Activated T-cell treated with anti-CD3 and anti-CD28 coated beads for 4 hours (primary cell): ENCODE measurements around the gene SNX4.
"Not testable (repeated sequence)": the region's sequence is repeated elsewhere in the genome, so short reads cannot be mapped to it uniquely, and the experiment has no call there.

ENCODE experiments used
- DNase-seq: peaks from one replicate; pipeline ENCODE4 v3.0.0-alpha.2; 2020

The SNX4 gene

DNA sequence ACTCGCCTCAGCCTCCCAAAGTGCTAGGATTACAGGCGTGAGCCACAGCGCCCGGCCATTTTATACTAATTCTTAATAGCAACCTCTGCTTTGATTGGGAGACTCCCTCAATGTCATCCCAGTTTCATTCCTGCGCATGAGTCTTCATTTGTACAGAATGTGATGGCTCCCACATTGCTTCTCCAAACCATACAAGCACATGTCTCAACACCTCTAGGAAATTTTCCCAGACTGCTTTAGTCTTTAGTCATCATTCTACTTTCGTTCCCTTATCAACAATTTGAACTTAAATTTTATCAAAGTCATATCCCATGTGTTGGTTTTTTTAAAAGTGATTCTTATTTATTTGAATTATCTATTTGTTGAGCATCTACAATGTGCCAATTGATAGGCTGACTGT lies 58.1 kb downstream of the SNX4 start:
- DNase-seq = no peak

GRCh38 chr3:125460233-125460632 lies 59.8 kb downstream of the SNX4 start:
- no peak for DNase-seq

DNA sequence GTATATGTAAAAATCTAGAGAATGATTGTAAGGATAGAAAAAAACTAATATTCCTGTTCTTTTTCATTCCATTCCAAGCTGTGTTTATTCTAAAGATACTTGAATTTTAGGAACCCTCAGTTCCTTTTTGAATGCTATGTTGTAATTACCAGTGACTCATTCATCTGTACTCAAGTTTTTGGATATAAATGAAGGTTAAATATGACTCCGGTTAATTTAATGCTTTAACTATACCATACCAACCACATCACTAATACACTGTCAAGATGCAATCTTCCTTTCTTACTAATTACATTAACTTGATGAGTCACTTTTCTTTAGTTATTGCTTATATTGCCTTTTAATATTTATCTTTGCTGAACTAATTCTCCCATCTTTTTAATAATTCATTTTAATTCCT lies 76.1 kb downstream of the SNX4 start:
- DNase-seq = no peak

DNA sequence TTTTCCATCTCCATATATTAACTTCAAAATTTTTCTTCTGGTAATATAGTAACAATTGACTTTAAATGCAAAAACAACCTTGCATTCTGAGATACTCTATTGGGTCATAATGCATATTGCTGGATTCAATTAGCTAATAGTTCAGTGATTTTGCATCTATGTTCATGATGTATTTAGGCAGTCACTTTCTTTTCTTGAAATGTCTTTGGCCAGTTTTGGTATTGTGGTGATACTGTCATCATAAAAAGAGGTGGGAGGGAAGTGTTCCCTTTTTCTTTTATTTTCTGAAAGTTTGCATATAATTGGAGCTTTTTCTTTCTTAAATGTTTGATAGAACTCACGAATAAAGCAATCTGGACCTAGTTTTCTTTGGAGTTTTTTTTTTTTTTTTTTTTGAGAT lies 77.5 kb downstream of the SNX4 start:
- no peak for DNase-seq

GRCh38 chr3:125440970-125441369 lies 79.0 kb downstream of the SNX4 start:
- no peak for DNase-seq

DNA sequence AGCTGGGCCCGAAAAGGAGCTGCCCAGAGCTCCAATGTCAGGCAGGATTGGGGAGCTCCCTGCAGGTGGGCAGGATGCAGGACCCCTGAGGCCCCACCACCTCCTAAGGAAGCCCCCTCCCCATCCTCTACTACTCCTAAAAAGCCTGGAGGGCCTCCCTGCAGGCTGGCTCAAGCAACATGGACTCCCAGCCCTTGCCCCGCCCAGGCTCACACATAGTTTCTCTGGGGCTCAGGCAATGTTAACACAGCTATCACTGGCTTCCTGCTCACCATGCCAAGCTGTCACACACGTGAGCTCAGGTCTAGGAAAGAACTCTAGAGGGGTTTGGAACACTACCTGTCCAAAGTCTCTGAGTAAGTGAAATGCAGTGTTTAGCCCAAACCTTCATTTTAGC lies 79.4 kb downstream of the SNX4 start:
- DNase-seq = no peak

- peak; percentile 52 for DNase-seq
These were observed 82.2 kb downstream of the SNX4 start for GRCh38 chr3:125437631-125438435.

DNA sequence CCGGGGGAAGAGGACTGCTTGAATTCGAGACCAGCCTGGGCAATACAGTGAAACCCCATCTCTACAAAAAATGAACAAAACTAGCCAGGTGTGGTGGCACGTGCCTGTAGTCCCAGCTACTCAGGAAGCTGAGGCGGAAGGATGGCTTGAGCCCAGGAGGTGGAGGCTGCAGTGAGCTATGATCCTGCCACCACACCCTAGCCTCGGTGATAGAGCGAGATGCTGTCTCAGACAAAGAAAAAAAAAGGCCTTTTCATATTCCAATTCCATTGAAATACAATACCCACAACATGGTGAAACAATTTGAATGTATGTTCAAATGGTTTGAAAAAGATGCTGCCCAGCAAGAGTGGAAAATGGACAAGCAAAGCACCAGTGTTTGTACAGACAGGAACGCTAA lies 83.1 kb downstream of the SNX4 start:
- no peak for DNase-seq

- no peak for DNase-seq
These were observed 84.8 kb downstream of the SNX4 start for GRCh38 chr3:125435231-125435630.

DNA sequence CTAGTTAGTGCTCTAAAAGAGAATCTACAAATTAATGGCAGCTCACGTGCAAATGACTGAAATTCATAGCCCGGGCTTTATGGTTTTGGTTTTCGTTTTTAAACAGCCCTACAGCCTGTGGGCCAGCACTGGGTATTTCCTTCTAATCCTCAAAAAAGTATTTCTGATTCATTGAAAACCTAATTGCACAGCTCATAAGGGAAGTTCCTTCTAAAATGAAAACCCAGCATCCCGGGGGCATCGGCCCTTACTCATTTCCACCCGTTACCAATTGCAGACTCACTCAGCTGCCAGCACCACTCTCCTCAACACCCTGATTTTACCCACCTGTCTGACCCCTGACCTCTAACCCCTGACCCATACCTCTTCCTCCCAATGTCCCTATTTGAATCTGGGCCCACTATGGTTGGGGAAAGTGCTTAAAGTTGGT lies 85.4 kb downstream of the SNX4 start:
- no peak for DNase-seq

GRCh38 chr3:125433611-125434041 lies 86.4 kb downstream of the SNX4 start:
- no peak for DNase-seq

DNA sequence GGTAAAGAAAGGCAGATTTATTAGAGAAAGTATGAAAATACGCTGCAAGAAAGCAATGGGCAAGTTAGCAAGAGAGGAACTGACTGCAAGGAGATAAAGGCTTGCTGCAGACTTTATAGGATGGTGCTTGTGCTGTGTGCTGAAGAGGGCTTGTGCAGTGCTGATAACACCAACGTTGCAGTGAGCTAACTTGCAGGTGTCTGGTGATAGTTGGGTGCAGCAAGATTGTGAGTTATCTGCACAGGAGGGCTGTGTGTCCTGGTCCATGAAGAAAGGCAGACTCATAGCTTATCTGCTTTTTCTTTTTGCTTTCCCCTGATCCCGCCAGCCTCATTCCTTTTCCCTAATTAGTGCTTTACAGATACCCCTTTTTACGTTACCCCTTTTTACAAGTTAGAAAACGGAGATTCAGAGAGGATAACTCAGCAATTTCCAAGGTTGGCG lies 86.9 kb downstream of the SNX4 start:
- no peak for DNase-seq

DNA sequence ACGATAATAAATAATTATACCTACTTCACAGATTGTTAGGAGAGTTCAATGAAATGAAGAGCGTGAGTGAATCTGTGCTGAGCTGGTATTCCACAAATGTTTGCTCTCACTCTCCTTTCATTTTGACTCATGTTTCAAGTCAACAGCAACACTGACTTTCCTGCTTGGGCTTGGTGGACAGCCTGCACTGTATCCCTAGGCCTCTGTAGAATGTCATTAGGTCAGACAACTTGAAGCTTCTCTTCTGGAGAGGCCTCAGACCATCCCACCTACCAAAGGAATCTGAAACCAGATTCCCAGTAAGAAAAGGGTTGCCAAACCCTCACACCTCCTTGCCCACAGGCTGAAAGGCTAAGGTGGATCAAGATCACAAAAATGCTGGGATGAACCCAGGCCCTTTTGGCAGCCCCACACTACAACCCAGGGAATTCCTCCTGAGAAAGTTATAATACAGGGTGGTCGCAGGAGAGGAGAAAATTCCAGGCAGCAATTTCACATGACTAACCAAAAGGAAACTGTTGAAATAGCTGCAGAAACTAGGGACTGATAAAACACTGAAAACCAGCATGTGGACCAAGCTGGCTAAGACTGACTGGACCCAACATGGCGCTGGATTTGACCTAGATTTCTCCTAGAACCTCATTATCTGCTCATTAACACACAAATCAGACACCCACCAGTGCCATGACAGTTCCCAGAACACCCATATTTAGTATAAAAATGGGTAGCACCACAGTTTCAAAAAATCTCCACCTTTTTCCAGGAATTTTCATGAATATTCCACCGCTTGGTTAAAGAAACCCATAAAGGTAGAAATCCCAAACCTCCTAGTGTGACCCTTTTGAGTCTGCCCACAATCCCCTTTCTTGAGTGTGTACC lies 87.9 kb downstream of the SNX4 start:
- no peak for DNase-seq

DNA sequence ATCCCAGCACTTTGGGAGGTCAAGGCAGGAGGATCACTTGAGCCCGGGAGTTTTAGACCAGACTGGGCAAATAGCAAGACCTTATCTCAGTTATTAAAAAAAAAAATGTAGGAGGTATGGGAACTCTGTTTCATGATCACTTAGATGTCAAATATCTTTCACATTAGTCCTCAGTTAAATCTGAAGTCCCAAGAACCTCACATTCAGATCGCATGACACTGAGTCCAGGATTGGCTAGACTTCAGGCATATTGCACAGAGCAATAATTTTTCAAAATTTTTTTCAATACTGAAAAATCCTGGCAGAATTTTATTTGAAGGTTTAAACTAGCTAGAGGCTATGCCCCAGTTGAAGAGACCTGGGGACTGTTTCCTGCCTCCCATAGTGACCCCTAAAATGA lies 88.6 kb downstream of the SNX4 start:
- DNase-seq = no peak

GRCh38 chr3:125428216-125428830 lies 91.7 kb downstream of the SNX4 start:
- no peak for DNase-seq

GRCh38 chr3:125418306-125418705 lies 101.7 kb downstream of the SNX4 start:
- no peak for DNase-seq

- no peak for DNase-seq
These were observed 103.8 kb downstream of the SNX4 start for GRCh38 chr3:125416235-125416634.

DNA sequence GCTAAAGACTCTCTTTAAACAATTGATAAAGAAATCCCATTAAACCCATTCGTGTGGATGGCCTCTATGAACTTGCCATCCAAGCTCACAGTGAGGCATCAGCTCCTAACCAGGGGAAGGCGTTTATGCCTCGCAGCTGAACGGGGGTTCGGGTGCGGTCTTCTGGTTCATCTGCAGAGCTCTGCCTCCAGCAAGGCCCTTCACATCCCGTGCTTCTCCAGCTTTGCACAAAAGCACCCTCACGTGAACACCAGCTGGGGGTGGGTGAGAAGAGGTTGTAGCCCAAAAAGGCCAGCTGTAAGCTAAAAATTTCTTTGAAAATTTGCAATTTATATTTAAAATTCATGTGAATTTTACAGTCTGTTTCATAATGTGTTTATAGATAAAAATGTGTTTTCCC lies 105.3 kb downstream of the SNX4 start:
- no peak for DNase-seq

DNA sequence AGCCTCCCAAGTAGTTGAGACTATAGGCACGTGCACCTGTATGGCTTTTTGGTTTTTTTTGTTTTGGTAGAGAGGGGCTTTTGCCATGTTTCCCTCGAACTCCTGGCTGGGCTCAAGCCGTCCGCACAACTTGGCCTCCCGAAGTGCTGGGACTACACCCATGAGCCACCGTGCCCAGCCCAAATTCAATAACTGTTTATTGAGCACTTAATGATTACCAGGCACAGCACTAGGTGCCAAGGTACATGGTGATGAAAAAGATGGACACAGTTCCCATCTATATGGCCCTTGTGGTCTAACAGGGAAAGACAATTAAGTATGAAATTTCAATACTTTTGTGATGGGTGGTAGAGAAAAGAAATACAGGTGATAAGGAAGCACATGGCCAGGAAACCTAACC lies 109.1 kb downstream of the SNX4 start:
- DNase-seq = no peak

- no peak for DNase-seq
These were observed 113.9 kb downstream of the SNX4 start for GRCh38 chr3:125406070-125406469.

DNA sequence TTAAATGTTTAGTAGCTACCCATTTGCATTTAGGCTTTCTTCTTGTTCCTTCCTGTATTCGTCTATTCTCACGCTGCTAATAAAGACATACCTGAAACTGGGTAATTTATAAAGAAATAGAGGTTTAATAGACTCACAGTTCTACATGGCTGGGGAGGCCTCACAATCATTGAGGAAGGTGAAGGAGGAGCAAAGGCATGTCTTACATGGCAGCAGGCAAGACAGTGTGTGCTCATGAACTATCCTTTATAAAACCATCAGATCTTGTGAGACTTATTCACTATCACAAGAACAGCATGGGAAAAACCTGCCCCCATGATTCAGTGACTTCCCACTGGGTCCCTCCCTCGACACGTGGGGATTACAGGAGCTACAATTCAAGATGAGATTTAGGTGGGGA lies 114.5 kb downstream of the SNX4 start:
- not testable (repeated sequence) for DNase-seq

DNA sequence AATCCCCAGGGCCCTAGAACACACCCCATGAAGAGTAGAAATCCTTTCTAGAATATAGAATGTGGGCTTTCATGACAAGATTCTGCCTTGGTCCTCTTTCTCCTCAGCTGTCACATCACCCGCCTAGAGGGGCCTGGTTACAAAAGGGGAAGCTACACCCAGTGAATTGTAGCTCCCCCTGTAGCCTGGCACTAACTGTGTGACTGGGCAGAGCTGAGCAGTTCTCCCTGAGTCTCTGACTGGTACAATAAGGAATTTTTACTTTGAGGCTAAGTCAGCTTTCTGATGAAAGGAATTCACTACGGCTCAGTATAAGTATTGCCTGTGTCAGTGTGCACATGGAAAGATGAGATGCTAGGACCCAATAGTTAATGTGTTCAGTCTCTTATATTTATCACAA lies 116.2 kb downstream of the SNX4 start:
- no peak for DNase-seq

DNA sequence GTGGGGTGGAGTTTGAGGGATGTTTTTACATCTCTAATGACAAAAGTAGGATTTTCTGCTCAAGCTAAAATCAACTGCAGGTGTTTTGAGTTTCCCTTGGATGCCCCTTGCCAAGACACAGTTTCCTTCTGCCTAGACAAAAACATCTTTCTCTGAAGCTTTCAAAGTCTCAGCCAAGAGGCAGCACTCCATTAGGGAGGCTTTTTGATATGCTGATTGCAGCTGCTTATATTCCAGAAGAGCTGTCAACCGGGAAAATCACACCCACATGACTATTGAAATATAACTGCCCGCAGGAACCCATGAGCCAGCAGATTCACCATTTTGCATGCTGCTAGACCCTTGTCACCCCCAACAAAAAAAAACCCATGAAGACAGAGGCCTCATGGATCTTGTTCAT lies 117.4 kb downstream of the SNX4 start:
- no peak for DNase-seq

GRCh38 chr3:125401402-125401801 lies 118.6 kb downstream of the SNX4 start:
- DNase-seq = no peak
